ENCODE results near the gene PTH2R.

- no peak for TF ChIP-seq CTCF (IDR thresholded peaks at IDR 0.05)
- no peak for TF ChIP-seq POLR2AphosphoS5 (IDR thresholded peaks at IDR 0.05; ENCODE audit: insufficient read depth in 1 of 2, low read depth in 1 of 2)
- no peak for TF ChIP-seq POLR2A (IDR thresholded peaks at IDR 0.05)
Measured at GRCh38 chr2:208515099-208515498, 108.5 kb downstream of the PTH2R start.
